H9 (cell line): ENCODE measurements around the gene SEZ6. TPM values are rescaled to one million over a fixed set of nuclear protein-coding genes. Genes with fewer than 3 reads are reported as not detected.

ENCODE experiments used
- DNase-seq: peaks from one replicate; pipeline ENCODE4 v3.0.0-alpha.2; 2017
- H2AFZ ChIP-seq: one replicate; pipeline ENCODE4 v1.6.1; 2013; ENCODE audit warnings: mild to moderate bottlenecking, low read length, control low read depth, moderate library complexity
- H2AK5ac ChIP-seq: 2 replicates; pipeline ENCODE4 v1.6.1; 2013; ENCODE audit warnings: low read length, control low read depth, mixed read lengths; ENCODE audit not compliant: insufficient read length
- H2BK120ac ChIP-seq: one replicate; pipeline ENCODE4 v1.6.1; 2013; ENCODE audit warnings: low read depth, mild to moderate bottlenecking, low read length, control low read depth, inconsistent platforms; ENCODE audit not compliant: poor library complexity, severe bottlenecking
- H2BK12ac ChIP-seq: 2 replicates; pipeline ENCODE4 v1.6.1; 2013; ENCODE audit warnings: low read length, control low read depth, mixed read lengths, low read depth; ENCODE audit not compliant: insufficient read length
- H2BK15ac ChIP-seq: 2 replicates; pipeline ENCODE4 v1.6.1; 2013; ENCODE audit warnings: low read depth, low read length, control low read depth
- H2BK20ac ChIP-seq: one replicate; pipeline ENCODE4 v1.6.1; 2013; ENCODE audit warnings: low read depth, mild to moderate bottlenecking, low read length, control low read depth, inconsistent platforms; ENCODE audit not compliant: poor library complexity, severe bottlenecking
- H2BK5ac ChIP-seq: 2 replicates; pipeline ENCODE4 v1.6.1; 2013; ENCODE audit warnings: low read length, control low read depth, mixed read lengths; ENCODE audit not compliant: insufficient read length
- H3K14ac ChIP-seq: 2 replicates; pipeline ENCODE4 v1.6.1; 2013; ENCODE audit warnings: low read length, control low read depth; ENCODE audit not compliant: insufficient read depth
- H3K18ac ChIP-seq: 2 replicates; pipeline ENCODE4 v1.6.1; 2013; ENCODE audit warnings: low read depth, mild to moderate bottlenecking, mixed read lengths, low read length, control low read depth; ENCODE audit not compliant: insufficient read length
- H3K23ac ChIP-seq: 2 replicates; pipeline ENCODE4 v1.6.1; 2013; ENCODE audit warnings: low read length, control low read depth, mixed read lengths, low read depth; ENCODE audit not compliant: insufficient read length
- H3K23me2 ChIP-seq: 2 replicates; pipeline ENCODE4 v1.6.1; 2013; ENCODE audit warnings: low read depth, mild to moderate bottlenecking, mixed read lengths, low read length, control low read depth; ENCODE audit not compliant: insufficient read length, poor library complexity, severe bottlenecking
- H3K27ac ChIP-seq: 2 replicates; pipeline ENCODE4 v1.5.1; 2013; ENCODE audit warnings: low read length, control low read depth, mixed read lengths, low read depth; ENCODE audit not compliant: insufficient read length
- H3K27me3 ChIP-seq: 2 replicates; pipeline ENCODE4 v1.6.1; 2013; ENCODE audit warnings: low read length, control low read depth, inconsistent platforms; ENCODE audit not compliant: insufficient read depth
- H3K4ac ChIP-seq: 2 replicates; pipeline ENCODE4 v1.6.1; 2013; ENCODE audit warnings: low read depth, mild to moderate bottlenecking, control low read depth, inconsistent platforms, low read length, moderate library complexity
- H3K4me1 ChIP-seq: 2 replicates; pipeline ENCODE4 v1.6.1; 2013; ENCODE audit warnings: low read length, control low read depth, inconsistent platforms; ENCODE audit not compliant: insufficient read depth
- H3K4me2 ChIP-seq: 2 replicates; pipeline ENCODE4 v1.6.1; 2013; ENCODE audit warnings: low read length, control low read depth, mixed read lengths; ENCODE audit not compliant: insufficient read length, insufficient read depth
- H3K56ac ChIP-seq: 2 replicates; pipeline ENCODE4 v1.6.1; 2013; ENCODE audit warnings: low read depth, mild to moderate bottlenecking, mixed read lengths, low read length, control low read depth; ENCODE audit not compliant: insufficient read length
- H3K79me1 ChIP-seq: 2 replicates; pipeline ENCODE4 v1.6.1; 2013; ENCODE audit warnings: low read depth, mild to moderate bottlenecking, moderate library complexity, low read length, control low read depth, inconsistent platforms; ENCODE audit not compliant: insufficient read depth, poor library complexity, severe bottlenecking
- H3K79me2 ChIP-seq: 2 replicates; pipeline ENCODE4 v1.6.1; 2013; ENCODE audit warnings: low read length, control low read depth, inconsistent platforms; ENCODE audit not compliant: insufficient read depth
- H3K9ac ChIP-seq: 2 replicates; pipeline ENCODE4 v1.6.1; 2013; ENCODE audit warnings: low read length, control low read depth, mixed read lengths; ENCODE audit not compliant: insufficient read length; ENCODE audit errors: extremely low read depth
- H3K9me3 ChIP-seq: one replicate; pipeline ENCODE4 v1.6.1; 2013; ENCODE audit warnings: low read depth, low read length, inconsistent platforms; ENCODE audit not compliant: control insufficient read depth
- H3T11ph ChIP-seq: one replicate; pipeline ENCODE4 v1.6.1; 2013; ENCODE audit warnings: mild to moderate bottlenecking, low read length, control low read depth, inconsistent platforms
- H4K20me1 ChIP-seq: one replicate; pipeline ENCODE4 v1.6.1; 2013; ENCODE audit not compliant: control insufficient read depth, insufficient read length, insufficient read depth
- H4K5ac ChIP-seq: 2 replicates; pipeline ENCODE4 v1.6.1; 2013; ENCODE audit warnings: low read depth, mild to moderate bottlenecking, mixed read lengths, low read length, control low read depth; ENCODE audit not compliant: insufficient read length
- H4K8ac ChIP-seq: replicated peaks from 2 replicates; pipeline ENCODE4 v1.6.1; 2013; ENCODE audit warnings: low read length, control low read depth, mixed read lengths, low read depth; ENCODE audit not compliant: insufficient read length
- H4K91ac ChIP-seq: 2 replicates; pipeline ENCODE4 v1.6.1; 2013; ENCODE audit warnings: low read depth, mild to moderate bottlenecking, moderate library complexity, mixed read lengths, low read length, control low read depth; ENCODE audit not compliant: insufficient read length
- H3K27ac Mint-ChIP-seq, 3 experiments: 2 replicates in 2 of 3; 3 replicates in 1 of 3; pipeline ENCODE4 v1.8.0; 2020 to 2021; ENCODE audit warnings: mixed read lengths in 3 of 3, mild to moderate bottlenecking in 1 of 3, moderate library complexity in 1 of 3
- H3K27me3 Mint-ChIP-seq: 2 replicates; pipeline ENCODE4 v1.8.0; 2021; ENCODE audit warnings: low read depth, mild to moderate bottlenecking, moderate library complexity, mixed read lengths
- H3K36me3 Mint-ChIP-seq, 3 experiments: 2 replicates in 2 of 3; 3 replicates in 1 of 3; pipeline ENCODE4 v1.8.0; 2020 to 2021; ENCODE audit warnings: low read depth in 3 of 3, mixed read lengths in 3 of 3; ENCODE audit not compliant: insufficient read depth in 1 of 3
- H3K4me1 Mint-ChIP-seq, 2 experiments: 2 replicates each; pipeline ENCODE4 v1.8.0; 2020; ENCODE audit warnings: mixed read lengths in 2 of 2
- H3K4me3 Mint-ChIP-seq, 2 experiments: 2 replicates in 1 of 2; 3 replicates in 1 of 2; pipeline ENCODE4 v1.8.0; 2020 to 2021; ENCODE audit warnings: mild to moderate bottlenecking in 2 of 2, mixed read lengths in 2 of 2, moderate library complexity in 1 of 2
- H3K9me3 Mint-ChIP-seq, 2 experiments: 2 replicates in 1 of 2; 3 replicates in 1 of 2; pipeline ENCODE4 v1.8.0; 2020; ENCODE audit warnings: mild to moderate bottlenecking in 2 of 2, mixed read lengths in 2 of 2, moderate library complexity in 1 of 2
- WGBS: extraction: QIAGEN DNeasy Blood & Tissue Kit; methylation state at CpG from one replicate; pipeline ENCODE4 v1.1.7; 2013; ENCODE audit warnings: missing lambda C conversion rate, low lambda C conversion rate, mixed read lengths; ENCODE audit not compliant: insufficient read length; ENCODE audit errors: extremely low coverage; 5-methylcytosine and 5-hydroxymethylcytosine counted together
- total RNA-seq: library from RNA; stranded (reverse); gene quantifications from 2 replicates; pipeline ENCODE4 v1.2.1, GENCODE V29; 2021
- TF ChIP-seq, protein P1 (sequence below): fragments of 200-600 bp; sonication (generic); conservative IDR thresholded peaks from 3 replicates; pipeline ENCODE4 v1.8.0; 2021; ENCODE audit warnings: antibody characterized with exemption, mild to moderate bottlenecking

Gene SEZ6
- total RNA-seq, 1 experiment from 2014 or later: 1.8 TPM

DNA sequence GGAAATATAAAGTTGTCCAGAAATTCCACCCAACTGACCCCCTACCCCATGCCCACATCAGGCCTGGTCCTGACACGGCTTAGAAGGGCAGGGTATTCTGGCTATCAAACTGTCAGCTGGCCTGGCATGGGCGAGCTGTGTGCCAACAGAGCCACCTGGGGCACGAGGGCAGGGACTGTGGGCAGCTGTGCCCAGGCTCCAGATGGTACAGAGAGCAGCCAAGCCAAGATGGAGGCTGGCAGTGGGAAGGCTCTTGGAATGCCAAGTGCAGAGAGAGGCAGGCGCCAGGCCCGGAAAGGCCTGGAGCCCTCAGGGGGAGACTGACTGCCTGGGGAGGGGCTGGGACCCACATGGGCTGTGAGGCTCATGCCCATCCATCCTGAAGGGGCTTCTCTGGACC, 30.2 kb downstream of the SEZ6 start:
- no CpG with 5 or more reads among the region's 5 CpGs for WGBS

More for the DNA sequence above, 30.2 kb downstream of the SEZ6 start:
- Histone ChIP-seq H4K20me1 (no peaks in the 10 kb centered on the region), H4K5ac (no peak overlapping the region), H3K4me1 (no peaks in the 10 kb centered on the region), H3K9ac (no peak overlapping the region), H3K4me2 (no peak overlapping the region), H2BK5ac (no peak overlapping the region), H4K91ac (no peak overlapping the region), H2BK120ac (no peak overlapping the region), H3K9me3 (no peaks in the 10 kb centered on the region), H2BK20ac (no peak overlapping the region), H3K79me1 (no peaks in the 10 kb centered on the region), H4K8ac (no peak overlapping the region), H3K79me2 (no peaks in the 10 kb centered on the region), H3K27ac (no peak overlapping the region), H2BK12ac (no peak overlapping the region), H3K27me3 (no peaks in the 10 kb centered on the region), H3K18ac (no peak overlapping the region), H3K56ac (no peak overlapping the region), H3K4ac (no peak overlapping the region), H2AK5ac (no peak overlapping the region), H3K23ac (no peak overlapping the region), H3T11ph (no peak overlapping the region), H2AFZ (no peak overlapping the region), H3K23me2 (no peaks in the 10 kb centered on the region), H3K14ac (no peak overlapping the region), H2BK15ac (no peak overlapping the region)
- TF ChIP-seq, protein P1, sequence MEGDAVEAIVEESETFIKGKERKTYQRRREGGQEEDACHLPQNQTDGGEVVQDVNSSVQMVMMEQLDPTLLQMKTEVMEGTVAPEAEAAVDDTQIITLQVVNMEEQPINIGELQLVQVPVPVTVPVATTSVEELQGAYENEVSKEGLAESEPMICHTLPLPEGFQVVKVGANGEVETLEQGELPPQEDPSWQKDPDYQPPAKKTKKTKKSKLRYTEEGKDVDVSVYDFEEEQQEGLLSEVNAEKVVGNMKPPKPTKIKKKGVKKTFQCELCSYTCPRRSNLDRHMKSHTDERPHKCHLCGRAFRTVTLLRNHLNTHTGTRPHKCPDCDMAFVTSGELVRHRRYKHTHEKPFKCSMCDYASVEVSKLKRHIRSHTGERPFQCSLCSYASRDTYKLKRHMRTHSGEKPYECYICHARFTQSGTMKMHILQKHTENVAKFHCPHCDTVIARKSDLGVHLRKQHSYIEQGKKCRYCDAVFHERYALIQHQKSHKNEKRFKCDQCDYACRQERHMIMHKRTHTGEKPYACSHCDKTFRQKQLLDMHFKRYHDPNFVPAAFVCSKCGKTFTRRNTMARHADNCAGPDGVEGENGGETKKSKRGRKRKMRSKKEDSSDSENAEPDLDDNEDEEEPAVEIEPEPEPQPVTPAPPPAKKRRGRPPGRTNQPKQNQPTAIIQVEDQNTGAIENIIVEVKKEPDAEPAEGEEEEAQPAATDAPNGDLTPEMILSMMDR: no peak
- Mint-ChIP-seq H3K4me1 (peaks cover 17 to 22% of the 10 kb centered on the region in 2 experiments), H3K27ac (no peak overlapping the region), H3K4me3 (no peak overlapping the region), H3K27me3 (peaks cover 15% of the 10 kb centered on the region), H3K36me3 (no peaks in the 10 kb centered on the region; a peak in 1 of 7 replicates), H3K9me3 (no peaks in the 10 kb centered on the region)
- no peak for DNase-seq
